ENCODE data around the gene LRRC8C.

GRCh38 chr1:89627596-89627962 lies 5.3 kb upstream of the LRRC8C start:
- no peak for TF ChIP-seq SPI1 (IDR thresholded peaks at IDR 0.05; ENCODE audit: low read depth, low read length)
- no peak for TF ChIP-seq POLR2A (IDR thresholded peaks at IDR 0.05; ENCODE audit: low read depth, low read length)

All from GM12891 (cell line).